AG10803 (cell line): ENCODE measurements around the gene CCDC97.
A peak's percentile ranks its signal among the peaks of the same experiment; 100 is the strongest.

ENCODE experiments used
- DNase-seq: peaks from one replicate; pipeline ENCODE4 v3.0.0; 2010; ENCODE audit warnings: low read depth
- H3K4me3 ChIP-seq: 2 replicates; pipeline ENCODE4 v1.5.1; 2011; ENCODE audit warnings: mild to moderate bottlenecking, low read length, control low read depth
- TF ChIP-seq, protein P1 (sequence below): conservative IDR thresholded peaks from 2 replicates; pipeline ENCODE4 v1.5.1; 2011; ENCODE audit warnings: mild to moderate bottlenecking, low read length, control low read depth, inconsistent platforms

Gene CCDC97

DNA sequence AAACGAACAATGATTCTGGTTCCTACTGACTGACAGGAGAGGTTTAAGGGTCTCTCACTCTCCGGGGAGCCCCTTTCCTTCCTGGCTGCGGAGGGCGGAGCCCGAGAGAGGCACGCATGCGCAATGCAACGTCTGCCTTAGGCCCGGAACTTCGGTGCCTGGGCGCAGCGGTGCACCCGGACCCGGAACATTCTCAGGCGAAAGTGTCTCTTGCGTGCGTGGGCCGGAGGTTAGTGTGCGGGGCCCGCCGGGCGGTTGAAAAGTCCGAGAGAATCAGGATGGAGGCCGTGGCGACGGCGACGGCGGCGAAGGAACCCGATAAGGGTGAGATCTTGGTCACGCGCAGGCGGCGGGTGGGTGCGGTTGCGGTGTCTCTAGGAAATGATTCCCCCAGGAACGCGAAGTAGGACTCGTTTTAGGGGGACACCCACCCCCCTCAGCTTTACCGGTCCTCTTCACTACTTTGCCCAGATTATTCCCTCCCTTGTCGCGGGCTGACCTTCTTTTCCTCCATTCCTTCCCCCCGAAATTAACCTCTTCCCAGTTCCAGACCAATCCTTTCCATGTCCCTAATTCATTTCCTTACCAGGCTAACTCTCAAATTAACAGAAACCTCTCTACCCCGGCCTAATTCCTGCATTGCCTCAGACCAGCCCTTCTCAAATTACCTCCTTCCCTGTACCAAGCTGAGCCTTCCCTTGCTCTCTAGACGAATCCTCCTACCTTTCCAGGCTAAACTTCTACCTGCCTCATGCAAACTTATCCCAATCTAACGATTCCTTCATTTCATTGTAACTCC lies at the start of gene CCDC97:
TSS of gene CCDC97 (plus strand) at position 140 of the 799 bp plus-strand sequence. CDS start at position 279, 139 bp downstream.
- DNase-seq = peak; percentile 84
- TF ChIP-seq, protein P1, sequence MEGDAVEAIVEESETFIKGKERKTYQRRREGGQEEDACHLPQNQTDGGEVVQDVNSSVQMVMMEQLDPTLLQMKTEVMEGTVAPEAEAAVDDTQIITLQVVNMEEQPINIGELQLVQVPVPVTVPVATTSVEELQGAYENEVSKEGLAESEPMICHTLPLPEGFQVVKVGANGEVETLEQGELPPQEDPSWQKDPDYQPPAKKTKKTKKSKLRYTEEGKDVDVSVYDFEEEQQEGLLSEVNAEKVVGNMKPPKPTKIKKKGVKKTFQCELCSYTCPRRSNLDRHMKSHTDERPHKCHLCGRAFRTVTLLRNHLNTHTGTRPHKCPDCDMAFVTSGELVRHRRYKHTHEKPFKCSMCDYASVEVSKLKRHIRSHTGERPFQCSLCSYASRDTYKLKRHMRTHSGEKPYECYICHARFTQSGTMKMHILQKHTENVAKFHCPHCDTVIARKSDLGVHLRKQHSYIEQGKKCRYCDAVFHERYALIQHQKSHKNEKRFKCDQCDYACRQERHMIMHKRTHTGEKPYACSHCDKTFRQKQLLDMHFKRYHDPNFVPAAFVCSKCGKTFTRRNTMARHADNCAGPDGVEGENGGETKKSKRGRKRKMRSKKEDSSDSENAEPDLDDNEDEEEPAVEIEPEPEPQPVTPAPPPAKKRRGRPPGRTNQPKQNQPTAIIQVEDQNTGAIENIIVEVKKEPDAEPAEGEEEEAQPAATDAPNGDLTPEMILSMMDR = no peak
- H3K4me3 ChIP-seq = peak within 1 kb of the TSS; percentile 95

DNA sequence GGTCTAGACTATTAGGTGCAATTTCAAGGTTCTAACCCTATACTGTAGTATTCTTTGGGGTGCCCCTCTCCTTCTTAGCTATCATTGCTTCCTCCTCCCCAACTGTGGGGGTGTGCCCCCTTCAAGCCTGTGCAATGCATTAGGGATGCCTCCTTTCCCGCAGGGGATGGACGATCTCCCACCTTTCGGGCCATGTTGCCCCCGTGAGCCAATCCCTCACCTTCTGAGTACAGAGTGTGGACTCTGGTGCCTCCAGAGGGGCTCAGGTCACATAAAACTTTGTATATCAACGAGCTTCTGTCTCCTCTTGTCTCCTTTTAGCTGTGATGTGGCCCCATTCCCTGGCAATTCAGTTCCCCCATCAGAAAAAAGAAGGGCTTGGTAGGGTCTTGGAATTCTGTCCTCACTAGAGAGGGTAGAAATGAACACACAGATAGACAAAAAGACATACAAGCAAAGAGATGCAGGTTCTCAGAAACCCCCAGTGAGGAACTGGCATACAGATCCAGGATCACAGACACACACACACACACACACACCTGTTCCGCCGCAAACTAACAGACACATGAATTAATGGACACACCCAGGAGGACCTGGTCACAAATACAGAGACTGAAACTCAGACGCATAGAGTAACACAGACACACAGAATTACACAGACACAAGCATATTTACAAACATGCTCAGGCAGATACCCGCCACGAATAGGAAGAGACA lies 48.3 kb upstream of the CCDC97 start:
- peak overlapping the region; percentile 74 for H3K4me3 ChIP-seq
- TF ChIP-seq, protein P1 = no peak
- DNase-seq = no peak

DNA sequence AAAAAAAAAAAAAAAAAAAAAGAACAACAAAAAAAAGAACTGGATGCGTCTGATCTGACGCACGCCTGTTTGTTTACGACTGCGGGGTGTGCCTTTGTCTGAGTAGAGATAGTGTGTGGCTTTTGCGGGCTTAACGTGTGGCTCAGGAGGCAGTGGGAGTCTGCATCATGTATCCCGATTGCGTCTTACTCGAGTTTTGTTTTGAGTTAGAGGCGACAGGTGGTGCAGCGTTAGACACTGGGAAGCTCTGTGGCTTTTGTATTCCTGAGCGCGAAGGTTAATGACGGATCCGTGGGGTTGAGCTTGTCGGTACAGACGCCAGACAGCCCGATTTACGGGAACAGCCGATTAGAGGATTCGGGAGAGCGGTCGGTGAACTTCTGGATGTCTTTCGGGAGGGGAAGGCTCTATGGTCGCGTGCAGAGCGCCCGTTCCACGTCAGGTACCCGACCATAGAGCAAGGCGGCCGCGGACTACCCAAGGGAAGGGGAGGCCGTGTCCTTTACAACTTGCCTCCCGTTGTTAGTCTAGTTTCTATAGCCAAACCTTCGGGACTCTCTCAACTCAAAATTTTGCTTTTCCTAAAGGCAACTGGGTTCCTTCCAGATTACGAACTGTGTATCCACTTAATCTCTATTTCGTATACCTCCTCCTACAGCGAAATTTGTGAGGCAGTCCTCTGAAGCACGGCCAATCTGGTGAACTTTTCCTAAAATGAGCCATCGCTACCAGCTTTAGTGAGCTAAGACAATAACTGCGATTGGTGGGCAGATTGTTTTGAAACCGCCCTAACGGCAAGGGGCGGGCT lies 46.7 kb upstream of the CCDC97 start:
- DNase-seq = peak; percentile 81

DNA sequence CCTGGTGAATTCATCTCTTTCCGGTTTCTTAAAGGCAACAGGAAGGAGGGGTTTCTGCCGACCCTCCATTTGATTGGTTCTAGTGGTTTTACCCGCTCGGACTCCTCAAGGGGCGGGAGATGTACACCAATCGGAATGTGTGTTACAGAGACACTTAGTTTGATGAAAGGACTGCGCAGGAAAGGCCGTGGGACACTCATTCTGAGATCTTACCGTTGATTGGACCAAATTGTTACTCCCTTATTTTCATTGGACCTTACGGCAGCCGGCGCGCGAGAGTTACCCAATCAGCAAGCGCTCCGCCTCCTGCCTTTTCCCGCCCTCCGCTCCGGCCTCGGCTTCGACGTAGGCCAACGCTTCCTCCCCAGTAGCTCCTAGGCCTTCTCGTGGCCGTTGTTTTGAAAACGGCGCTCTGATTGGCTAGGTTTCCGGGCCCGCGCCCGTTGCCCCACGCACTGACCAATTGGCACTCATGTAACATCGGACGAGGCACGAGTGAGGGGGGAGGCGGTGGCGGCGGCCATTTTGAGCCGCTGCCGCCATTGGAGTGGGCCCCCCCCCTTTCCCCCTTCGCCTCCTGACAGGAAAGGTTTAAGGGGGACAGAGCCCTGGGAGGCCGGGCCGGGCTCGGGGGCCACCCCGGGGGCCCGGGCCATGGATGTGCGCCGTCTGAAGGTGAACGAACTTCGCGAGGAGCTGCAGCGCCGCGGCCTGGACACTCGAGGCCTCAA lies 46.0 kb upstream of the CCDC97 start, which contains the start of gene HNRNPUL1:
TSS of gene HNRNPUL1 (plus strand) at position 523 of the 731 bp plus-strand sequence. CDS start at position 655, 132 bp downstream.
- TF ChIP-seq, protein P1 = peak; percentile 24
- DNase-seq = peak; percentile 100
- peak within 1 kb of the TSS; percentile 90 for H3K4me3 ChIP-seq

More for the DNA sequence above, 46.7 kb upstream of the CCDC97 start:
- TF ChIP-seq, protein P1 = no peak
- peak overlapping the region; percentile 88 for H3K4me3 ChIP-seq

DNA sequence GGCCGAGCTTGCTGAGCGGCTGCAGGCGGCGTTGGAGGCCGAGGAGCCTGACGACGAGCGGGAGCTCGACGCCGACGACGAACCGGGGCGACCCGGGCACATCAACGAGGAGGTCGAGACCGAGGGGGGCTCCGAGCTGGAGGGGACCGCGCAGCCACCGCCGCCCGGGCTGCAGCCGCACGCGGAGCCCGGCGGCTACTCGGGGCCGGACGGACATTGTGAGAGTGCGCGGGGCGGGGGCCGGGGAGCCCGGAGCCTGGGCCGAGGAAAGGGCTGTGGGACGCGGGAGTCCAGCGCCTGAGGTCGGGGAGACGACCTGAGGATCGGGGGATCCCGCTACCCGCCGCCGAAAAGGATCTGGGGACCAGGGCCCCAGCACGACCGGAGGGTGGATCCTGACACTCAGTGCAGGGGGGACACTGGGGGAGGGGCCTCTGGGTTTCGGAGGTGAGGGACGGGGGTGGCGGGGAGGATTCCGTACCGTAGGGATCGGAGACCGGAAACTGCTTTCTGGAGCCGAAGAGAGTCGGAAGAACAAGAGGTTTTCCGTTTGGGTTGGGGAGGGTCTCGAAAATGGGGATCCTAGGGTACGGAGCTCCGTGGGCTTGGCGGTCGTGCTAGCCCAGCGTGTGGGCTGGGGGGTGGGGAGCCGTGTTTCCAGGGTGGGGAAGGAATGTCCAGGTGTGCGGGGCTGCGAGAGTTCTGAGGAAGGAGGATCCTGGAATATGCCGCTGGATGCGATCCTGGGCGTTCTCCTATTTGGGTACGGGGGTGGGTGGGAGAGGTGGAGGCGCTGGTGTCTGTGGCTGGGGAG lies 45.2 kb upstream of the CCDC97 start:
- H3K4me3 ChIP-seq = peak overlapping the region; percentile 90
- peak; percentile 44 for DNase-seq

More for the DNA sequence above, 45.2 kb upstream of the CCDC97 start:
- TF ChIP-seq, protein P1 = no peak
